Peyer's patch (tissue), 4 donors: ENCODE data around the gene RPA1.

Experiments used
- CTCF ChIP-seq, 6 experiments: fragments of 450-650 bp in 4 of 6; fragments of 200-600 bp in 2 of 6; sonication (generic) in 1 of 6; IDR thresholded peaks; one replicate each; pipeline ENCODE4 v1.5.1; 2017 to 2019; ENCODE audit warnings: antibody characterized with exemption in 6 of 6, mild to moderate bottlenecking in 3 of 6, moderate library complexity in 1 of 6
- POLR2A ChIP-seq, 2 donors: fragments of 450-650 bp; IDR thresholded peaks; one replicate each; pipeline ENCODE4 v1.5.1; 2017; ENCODE audit warnings: antibody characterized with exemption in 2 of 2, mild to moderate bottlenecking in 2 of 2, moderate library complexity in 2 of 2

GRCh38 chr17:1830288-1830687 lies 483 bp downstream of the RPA1 start:
- TF ChIP-seq CTCF (IDR thresholded peaks at IDR 0.05) = no peak
- TF ChIP-seq POLR2A (IDR thresholded peaks at IDR 0.05) = no peak
